Smooth muscle cell (in vitro differentiated cells): ENCODE data around the gene C12orf75. TPM values are rescaled to one million over a fixed set of nuclear protein-coding genes. Genes with fewer than 3 reads are reported as not detected.
A peak's percentile ranks its signal among the peaks of the same experiment; 100 is the strongest.

Experiments
- DNase-seq: peaks from one replicate; lab custom pipeline; 2025; ENCODE audit not compliant: unreplicated experiment; lab: John Stamatoyannopoulos, UW
- H2AFZ ChIP-seq: fragments of 200-600 bp; sonication (generic); 2 replicates; pipeline ENCODE4 v1.6.0; 2016; ENCODE audit warnings: antibody characterized with exemption, low read depth, mild to moderate bottlenecking
- H3F3A ChIP-seq: fragments of 200-600 bp; sonication (generic); 2 replicates; pipeline ENCODE4 v1.6.0; 2017; ENCODE audit warnings: antibody characterized with exemption, low read depth
- H3K27ac ChIP-seq: fragments of 200-600 bp; sonication (generic); 2 replicates; pipeline ENCODE4 v1.5.1; 2016; ENCODE audit warnings: low read depth, mild to moderate bottlenecking
- H3K27me3 ChIP-seq: fragments of 200-600 bp; sonication (generic); 2 replicates; pipeline ENCODE4 v1.6.1; 2016; ENCODE audit warnings: low read depth, mild to moderate bottlenecking
- H3K36me3 ChIP-seq: fragments of 200-600 bp; sonication (generic); 2 replicates; pipeline ENCODE4 v1.5.1; 2016; ENCODE audit warnings: low read depth
- H3K4me1 ChIP-seq: fragments of 200-600 bp; sonication (generic); 2 replicates; pipeline ENCODE4 v1.5.1; 2016; ENCODE audit warnings: low read depth
- H3K4me2 ChIP-seq: fragments of 200-600 bp; sonication (generic); 2 replicates; pipeline ENCODE4 v1.6.0; 2016; ENCODE audit warnings: mild to moderate bottlenecking
- H3K4me3 ChIP-seq: fragments of 200-600 bp; sonication (generic); 2 replicates; pipeline ENCODE4 v1.5.1; 2016; ENCODE audit warnings: mild to moderate bottlenecking
- H3K79me2 ChIP-seq: fragments of 200-600 bp; sonication (generic); 2 replicates; pipeline ENCODE4 v1.6.0; 2016; ENCODE audit warnings: low read depth, mild to moderate bottlenecking
- H3K9ac ChIP-seq: fragments of 200-600 bp; sonication (generic); 2 replicates; pipeline ENCODE4 v1.6.0; 2016; ENCODE audit warnings: low read depth
- H3K9me3 ChIP-seq: fragments of 200-600 bp; sonication (generic); replicated peaks from 2 replicates; pipeline ENCODE4 v1.5.1; 2016; ENCODE audit warnings: low read depth
- H4K20me1 ChIP-seq: fragments of 200-600 bp; sonication (generic); 2 replicates; pipeline ENCODE4 v1.6.0; 2016; ENCODE audit warnings: low read depth
- WGBS: methylation state at CpG from one replicate; pipeline ENCODE4 v1.1.7; 2016; ENCODE audit warnings: low lambda C conversion rate; 5-methylcytosine and 5-hydroxymethylcytosine counted together
- polyA plus RNA-seq: library from polyadenylated mRNA; unstranded; fragments of >200 nt; fragmentation: Nextera tagmentation; extraction: Ambion mirVana; gene quantifications from 2 replicates; pipeline ENCODE4 v1.2.1, GENCODE V29; 2016
- total RNA-seq: library from RNA; depleted of rRNA; stranded (reverse); fragments of >200 nt; gene quantifications from 2 replicates; pipeline ENCODE4 v1.2.3, GENCODE V29; 2014
- TF ChIP-seq, protein P1 (sequence below): fragments of 200-600 bp; sonication (generic); IDR thresholded peaks from 2 replicates; pipeline ENCODE4 v1.5.1; 2017; ENCODE audit warnings: borderline replicate concordance, mild to moderate bottlenecking, antibody characterized with exemption; ENCODE audit not compliant: insufficient read depth, poor library complexity, severe bottlenecking

The C12orf75 gene
- total and polyA plus RNA-seq, 2 experiments from 2014 or later: 201 to 309 TPM

DNA sequence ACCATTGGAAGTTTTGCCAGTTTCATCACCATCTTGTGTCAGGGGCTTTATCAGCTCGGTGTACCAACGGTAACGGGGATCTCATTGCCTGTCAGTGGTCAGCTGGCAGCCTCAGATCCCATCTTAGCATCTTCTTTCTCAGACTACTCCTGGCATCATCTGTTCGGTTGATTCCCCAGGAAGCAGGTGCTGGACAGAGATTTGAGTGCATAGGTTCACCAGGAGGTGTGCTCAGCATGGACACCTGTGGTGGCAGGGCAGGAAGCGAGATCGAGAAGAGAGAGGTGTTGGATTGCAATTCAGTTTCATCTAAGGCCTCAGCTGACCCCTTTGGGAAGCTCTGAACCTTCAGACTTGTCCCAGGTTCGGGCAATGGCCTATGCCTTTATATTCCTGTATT, 76.0 kb downstream of the C12orf75 start:
- DNase-seq: no peak
- H3K4me3 ChIP-seq: no peak overlapping the region
- no peaks in the 10 kb centered on the region for H3K4me1 ChIP-seq
- WGBS: 94% methylated on average over 7 of the region's 7 CpGs
- H2AFZ ChIP-seq: no peak overlapping the region
- no peak overlapping the region for H3K27ac ChIP-seq
- H4K20me1 ChIP-seq: no peaks in the 10 kb centered on the region
- TF ChIP-seq, protein P1, sequence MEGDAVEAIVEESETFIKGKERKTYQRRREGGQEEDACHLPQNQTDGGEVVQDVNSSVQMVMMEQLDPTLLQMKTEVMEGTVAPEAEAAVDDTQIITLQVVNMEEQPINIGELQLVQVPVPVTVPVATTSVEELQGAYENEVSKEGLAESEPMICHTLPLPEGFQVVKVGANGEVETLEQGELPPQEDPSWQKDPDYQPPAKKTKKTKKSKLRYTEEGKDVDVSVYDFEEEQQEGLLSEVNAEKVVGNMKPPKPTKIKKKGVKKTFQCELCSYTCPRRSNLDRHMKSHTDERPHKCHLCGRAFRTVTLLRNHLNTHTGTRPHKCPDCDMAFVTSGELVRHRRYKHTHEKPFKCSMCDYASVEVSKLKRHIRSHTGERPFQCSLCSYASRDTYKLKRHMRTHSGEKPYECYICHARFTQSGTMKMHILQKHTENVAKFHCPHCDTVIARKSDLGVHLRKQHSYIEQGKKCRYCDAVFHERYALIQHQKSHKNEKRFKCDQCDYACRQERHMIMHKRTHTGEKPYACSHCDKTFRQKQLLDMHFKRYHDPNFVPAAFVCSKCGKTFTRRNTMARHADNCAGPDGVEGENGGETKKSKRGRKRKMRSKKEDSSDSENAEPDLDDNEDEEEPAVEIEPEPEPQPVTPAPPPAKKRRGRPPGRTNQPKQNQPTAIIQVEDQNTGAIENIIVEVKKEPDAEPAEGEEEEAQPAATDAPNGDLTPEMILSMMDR: no peak
- no peaks in the 10 kb centered on the region for H3F3A ChIP-seq
- no peaks in the 10 kb centered on the region for H3K27me3 ChIP-seq
- H3K9me3 ChIP-seq: no peaks in the 10 kb centered on the region
- H3K36me3 ChIP-seq: no peaks in the 10 kb centered on the region
- H3K4me2 ChIP-seq: no peak overlapping the region
- H3K9ac ChIP-seq: no peak overlapping the region
- no peaks in the 10 kb centered on the region for H3K79me2 ChIP-seq

DNA sequence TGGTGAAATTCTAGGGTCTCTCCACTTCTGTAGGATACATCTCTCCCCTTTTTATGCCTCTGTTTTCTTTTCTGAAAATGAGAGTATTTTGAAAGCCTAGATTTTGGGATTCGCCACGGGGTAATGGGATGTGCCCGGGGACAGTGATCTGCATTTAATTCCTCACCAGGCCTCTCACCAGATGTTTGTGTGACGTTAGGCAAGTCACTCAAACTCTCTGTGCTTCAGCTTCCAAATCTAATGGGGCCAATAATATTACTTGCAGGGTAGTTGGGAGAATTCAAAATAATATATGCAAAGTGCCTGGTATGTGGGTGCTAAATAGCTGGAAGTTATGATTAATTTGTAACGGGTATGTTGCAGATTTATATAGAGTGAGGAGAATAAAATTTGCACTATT, 78.8 kb downstream of the C12orf75 start:
- Histone ChIP-seq H3F3A (no peaks in the 10 kb centered on the region), H3K36me3 (no peaks in the 10 kb centered on the region), H3K4me2 (no peak overlapping the region), H3K9me3 (no peaks in the 10 kb centered on the region), H3K27ac (no peak overlapping the region), H3K4me1 (no peaks in the 10 kb centered on the region), H3K9ac (no peak overlapping the region), H3K27me3 (no peaks in the 10 kb centered on the region), H3K79me2 (no peaks in the 10 kb centered on the region), H4K20me1 (no peaks in the 10 kb centered on the region), H3K4me3 (no peak overlapping the region), H2AFZ (no peak overlapping the region)
- no peak for DNase-seq
- 89% methylated on average over 5 of the region's 5 CpGs for WGBS
- TF ChIP-seq, protein P1: no peak

DNA sequence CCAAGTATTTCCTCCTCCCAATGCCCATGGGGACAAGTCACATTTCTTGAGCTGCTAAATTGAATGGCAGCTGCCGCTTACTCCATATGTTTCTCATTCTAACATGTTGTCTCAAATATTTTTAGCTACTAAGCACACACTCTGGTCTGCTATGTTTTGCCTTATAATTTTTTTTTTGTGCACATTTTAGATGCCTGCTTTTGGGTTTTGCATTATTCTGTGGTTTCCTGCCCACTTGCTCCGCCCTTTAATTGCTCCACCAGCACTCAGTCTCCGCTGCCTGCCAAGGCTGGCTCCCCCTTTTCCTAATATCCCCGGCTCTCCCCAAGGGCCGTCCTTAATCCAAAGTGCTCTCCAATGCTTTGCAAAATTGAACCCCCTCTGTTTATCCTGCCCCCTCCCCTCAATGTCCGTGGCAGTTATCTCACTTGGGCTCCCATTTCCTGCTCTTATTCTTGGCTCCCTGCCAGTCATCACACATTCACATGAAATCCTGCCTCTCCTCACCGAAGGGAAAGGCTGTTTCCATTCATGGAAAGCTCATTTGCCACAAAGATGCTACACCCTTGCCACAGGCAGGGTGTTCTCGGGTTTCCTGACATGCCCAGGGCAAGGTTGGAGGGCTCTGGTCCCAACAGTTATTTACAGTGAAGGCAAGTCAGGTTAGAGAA, 79.4 kb downstream of the C12orf75 start:
- no peak overlapping the region for H3K4me3 ChIP-seq
- no peak overlapping the region for H2AFZ ChIP-seq
- TF ChIP-seq, protein P1: no peak
- no peaks in the 10 kb centered on the region for H3K27me3 ChIP-seq
- no peaks in the 10 kb centered on the region for H3K79me2 ChIP-seq
- H3K27ac ChIP-seq: no peak overlapping the region
- no peaks in the 10 kb centered on the region for H3K36me3 ChIP-seq
- H3K9me3 ChIP-seq: no peaks in the 10 kb centered on the region
- 56% methylated on average over 8 of the region's 8 CpGs for WGBS
- H3F3A ChIP-seq: no peaks in the 10 kb centered on the region
- no peak overlapping the region for H3K9ac ChIP-seq
- peak overlapping the region; percentile 63 for H3K4me2 ChIP-seq
- no peaks in the 10 kb centered on the region for H3K4me1 ChIP-seq
- no peaks in the 10 kb centered on the region for H4K20me1 ChIP-seq
- DNase-seq: no peak

GRCh38 chr12:105413911-105414487, 83.5 kb downstream of the C12orf75 start:
- H2AFZ ChIP-seq: no peak overlapping the region
- H3F3A ChIP-seq: peaks cover 1% of the 10 kb centered on the region
- H3K27ac ChIP-seq: no peak overlapping the region
- H3K36me3 ChIP-seq: no peaks in the 10 kb centered on the region
- no peaks in the 10 kb centered on the region for H3K9me3 ChIP-seq
- no peaks in the 10 kb centered on the region for H3K79me2 ChIP-seq
- TF ChIP-seq, protein P1: no peak
- H4K20me1 ChIP-seq: no peaks in the 10 kb centered on the region
- no peak overlapping the region for H3K4me3 ChIP-seq
- no peak overlapping the region for H3K4me2 ChIP-seq
- H3K9ac ChIP-seq: no peak overlapping the region
- WGBS: 94% methylated on average over 7 of the region's 7 CpGs
- H3K4me1 ChIP-seq: peaks cover 7% of the 10 kb centered on the region
- DNase-seq: no peak
- H3K27me3 ChIP-seq: no peaks in the 10 kb centered on the region
